Measurements from ENCODE around the gene NXPH1.

DNA sequence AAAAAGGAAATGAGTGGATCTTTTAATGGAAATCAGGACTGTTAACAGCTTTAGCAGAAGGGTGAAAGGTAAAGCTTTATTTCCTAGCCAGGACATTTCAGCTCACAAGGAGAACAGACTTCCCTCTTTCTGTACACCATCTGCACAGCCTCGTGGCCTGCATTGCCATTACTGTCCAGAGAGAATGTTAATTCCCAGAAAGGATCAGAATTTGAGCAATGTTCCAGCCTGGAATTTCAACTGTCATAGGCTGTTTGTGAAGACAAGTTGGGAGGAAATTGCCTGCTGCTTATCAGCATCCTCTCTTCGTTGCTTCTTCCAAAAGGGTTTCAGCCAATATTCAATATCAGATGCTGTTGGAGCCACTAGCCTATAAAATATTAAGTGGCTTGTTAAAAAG lies 22.0 kb downstream of the NXPH1 start:
- no peak for TF ChIP-seq CTCF (IDR thresholded peaks at IDR 0.05)
- no peak for TF ChIP-seq POLR2A (IDR thresholded peaks at IDR 0.05)
